Measurements from ENCODE around the gene MTMR2.

The MTMR2 gene

DNA sequence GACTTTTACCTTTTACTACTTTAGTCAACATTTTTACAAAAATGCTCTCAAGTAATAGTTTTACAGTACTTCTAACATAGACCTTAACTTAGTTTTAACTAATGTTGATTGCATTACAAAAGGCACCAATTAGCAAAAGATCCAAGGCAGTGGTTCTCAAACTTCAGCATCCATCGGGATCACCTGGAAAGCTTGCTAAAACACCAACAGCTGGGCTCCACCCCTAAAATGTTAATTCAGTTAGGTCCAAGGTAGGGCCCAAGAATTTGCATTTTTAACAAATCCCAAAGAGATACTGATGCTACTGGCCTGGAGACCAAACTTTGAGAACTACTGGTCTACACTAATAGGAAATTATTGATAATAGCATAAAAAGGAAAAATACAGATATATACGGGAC, 5.9 kb downstream of the MTMR2 start:
- DNase-seq (ENCODE audit: low read depth, low spot score) = no peak

DNA sequence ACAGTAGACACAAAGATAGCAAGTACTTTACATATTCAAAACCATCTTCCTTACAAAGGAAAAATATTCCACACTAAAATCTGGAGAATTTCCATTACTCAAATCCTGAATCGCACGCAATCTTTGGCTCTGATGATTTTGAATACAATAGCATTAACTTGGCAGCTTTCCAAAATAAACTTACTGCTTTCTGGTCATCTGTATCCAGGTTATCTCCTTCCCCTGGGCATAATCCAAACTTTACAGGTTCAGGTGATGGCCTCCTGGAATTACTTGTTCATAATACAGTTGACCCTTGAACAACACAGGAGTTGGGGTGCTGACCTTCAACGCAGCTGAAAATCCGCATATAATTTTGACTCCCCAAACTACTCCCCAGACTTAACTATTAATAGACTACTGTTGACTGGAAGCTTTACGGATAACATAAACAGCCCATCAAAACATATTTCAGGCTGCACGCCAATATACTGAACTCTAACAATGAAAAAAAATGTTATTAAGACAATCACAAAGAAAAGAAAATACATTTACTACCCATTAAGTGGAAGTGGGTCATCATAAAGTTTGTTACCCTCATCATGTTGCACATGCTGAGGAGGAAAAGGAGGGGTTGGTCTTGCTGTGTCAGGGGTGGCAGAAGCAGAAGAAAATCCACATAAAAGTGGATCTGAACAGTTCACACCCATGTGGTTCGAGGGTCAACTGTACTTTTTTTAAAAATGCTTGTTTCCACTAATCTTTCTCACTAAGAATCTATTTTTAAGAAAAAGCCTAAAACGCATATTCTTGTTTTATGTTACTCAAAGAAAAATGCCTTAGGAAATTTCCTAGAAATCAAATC, 6.5 kb downstream of the MTMR2 start:
- no peak for DNase-seq (ENCODE audit: low read depth, low spot score)

DNA sequence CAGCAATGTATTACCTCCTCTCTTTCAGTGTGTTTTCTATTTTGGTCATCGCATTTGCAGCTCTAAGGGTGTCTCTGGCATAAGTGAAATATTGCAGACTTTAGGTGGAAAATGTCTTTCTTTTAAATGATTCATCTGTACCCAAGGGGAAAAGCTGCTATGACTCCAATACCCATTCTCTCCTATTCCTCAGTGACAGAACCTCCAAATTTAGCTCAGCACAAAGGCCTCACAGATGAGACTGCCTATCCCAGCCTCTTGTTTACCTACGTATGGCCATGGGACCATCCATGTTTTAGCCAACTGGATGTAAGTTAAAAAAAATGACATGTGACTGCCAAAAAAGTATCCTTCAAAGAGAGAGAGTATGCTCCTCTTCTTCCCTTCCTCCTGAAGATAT, 7.9 kb downstream of the MTMR2 start:
- DNase-seq (ENCODE audit: low read depth, low spot score) = no peak

DNA sequence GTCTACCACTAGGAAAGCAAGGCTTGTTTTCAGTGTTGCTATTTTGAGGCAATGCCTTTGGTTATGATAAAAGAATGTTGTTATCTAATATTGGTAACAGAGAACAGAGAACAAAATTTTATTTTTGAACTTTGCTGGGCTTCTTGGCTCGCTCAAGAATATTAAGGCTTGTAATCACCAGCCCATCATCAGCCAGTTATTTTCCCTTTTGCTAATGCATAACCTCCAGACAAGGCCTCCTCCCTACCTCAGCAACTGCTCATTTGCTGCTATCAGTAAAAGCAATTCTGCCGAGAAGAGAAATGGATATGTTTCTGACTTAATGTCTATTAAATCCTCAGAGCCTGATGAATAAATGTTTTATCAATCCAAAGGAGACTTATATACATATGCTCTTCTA, 8.9 kb downstream of the MTMR2 start:
- DNase-seq (ENCODE audit: low read depth, low spot score) = no peak

DNA sequence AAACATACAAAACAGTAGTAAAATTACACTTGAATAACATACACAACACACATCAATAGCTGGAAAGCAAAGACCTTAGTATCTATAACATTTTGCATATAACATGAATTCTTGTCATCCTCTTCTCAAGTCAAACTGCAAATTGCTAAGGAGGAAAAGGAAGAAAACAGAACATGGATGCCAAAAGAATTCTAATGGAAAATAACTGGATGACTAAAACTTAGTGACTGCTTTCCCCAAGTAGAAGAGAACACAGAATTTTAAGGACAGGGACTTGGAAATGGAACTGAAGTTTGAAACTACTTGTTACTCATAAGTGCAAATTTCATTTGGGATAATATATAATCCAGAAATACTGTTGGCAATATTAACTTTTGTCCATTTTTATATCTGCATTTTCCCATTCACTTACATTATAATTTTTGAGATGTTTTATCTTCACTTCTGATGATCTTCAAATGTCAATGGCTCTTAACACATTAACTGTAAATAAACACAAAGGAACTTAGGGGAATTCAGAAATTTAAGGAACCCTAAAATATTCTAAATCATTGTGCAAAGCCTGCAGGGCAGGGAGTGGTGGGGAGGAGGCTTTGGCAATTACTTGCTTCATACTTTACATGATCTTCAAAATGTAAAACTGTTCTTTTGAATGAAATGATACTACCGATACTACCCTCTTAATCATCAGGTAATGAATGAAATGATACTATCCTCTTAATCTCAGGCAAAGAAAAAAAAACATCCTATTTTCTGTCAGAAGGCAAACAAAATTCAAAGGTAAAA, 9.9 kb downstream of the MTMR2 start:
- no peak for DNase-seq (ENCODE audit: low read depth, low spot score)

DNA sequence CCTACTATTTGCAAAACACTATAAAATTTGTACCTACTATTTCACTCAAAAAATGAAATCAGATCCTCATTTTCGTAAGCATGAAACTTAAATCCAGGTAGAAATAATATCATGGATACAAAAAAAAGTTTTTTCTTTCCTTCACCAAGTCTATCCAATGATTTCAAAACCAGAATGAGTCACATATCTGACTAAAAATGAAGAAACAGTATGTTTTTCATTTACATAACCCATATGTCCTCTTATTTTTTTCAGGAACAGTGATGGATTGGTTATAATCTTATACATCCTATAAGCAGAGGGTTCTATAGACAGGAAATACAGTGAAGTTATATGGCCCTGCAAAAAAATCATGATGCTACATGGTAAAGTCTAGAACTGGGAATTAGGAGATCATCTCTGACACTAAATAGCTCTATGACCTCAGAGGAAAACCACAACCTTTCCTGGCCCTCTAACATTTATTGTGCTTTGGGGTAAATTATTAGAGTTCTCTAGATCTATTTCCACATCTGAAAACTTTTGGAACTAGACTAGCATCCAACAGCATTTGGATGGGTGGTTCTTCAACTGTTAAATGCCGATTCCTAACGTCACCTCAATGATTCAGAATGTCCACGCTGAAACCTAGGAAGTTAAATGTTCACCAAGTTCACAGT, 10.9 kb downstream of the MTMR2 start:
- no peak for DNase-seq (ENCODE audit: low read depth, low spot score)

DNA sequence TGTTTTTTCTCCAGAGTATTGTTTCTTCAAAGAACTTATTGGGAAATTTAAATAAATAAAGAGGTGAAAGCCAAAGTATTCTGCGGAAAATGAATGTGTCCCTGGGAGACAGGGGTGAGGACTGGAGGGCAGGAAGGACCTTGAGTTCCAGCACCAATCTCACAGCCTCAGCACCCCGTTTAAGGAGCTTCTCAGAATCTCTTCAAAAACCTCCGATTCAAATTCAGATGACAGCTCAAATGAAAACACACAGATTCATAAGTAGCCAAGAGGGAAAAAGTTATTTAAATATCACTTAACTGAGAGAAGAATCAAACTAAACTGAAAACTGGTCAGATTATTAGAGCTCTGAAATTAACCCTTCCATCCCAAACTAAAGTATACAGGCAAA, 12.5 kb downstream of the MTMR2 start:
- no peak for DNase-seq (ENCODE audit: low read depth, low spot score)

DNA sequence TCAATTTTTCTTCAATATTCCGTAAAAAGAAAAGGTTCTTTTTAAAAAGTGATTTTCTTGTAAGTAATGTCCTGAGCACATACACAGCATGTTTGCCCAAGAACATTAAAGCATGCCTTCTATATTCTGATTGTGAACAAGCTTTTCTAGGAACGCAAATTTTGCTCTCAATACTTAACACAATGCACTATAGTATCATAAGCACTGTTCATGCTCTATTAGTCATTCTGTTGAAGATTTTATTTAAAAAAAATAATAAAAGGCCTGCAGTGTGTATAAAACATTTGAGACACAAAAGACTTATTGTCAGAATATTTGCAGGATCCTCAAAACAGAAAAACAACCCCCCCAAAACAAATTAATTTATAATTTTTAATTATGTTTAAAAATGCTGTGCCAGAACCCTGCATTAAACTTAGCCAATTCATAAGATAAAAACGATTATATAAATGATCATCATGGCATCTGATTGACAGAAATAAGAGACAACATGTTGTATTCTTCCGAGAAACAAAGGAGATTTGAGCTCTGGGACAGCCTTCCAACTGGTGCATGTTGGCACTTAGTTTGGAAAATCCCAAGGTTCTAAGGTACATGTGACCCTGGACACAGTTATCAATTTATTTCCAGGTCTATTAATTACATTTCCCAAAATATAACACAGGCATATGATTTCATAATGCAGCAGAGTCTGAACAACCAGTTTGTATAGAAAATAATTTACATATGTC, 13.1 kb downstream of the MTMR2 start:
- no peak for DNase-seq (ENCODE audit: low read depth, low spot score)

DNA sequence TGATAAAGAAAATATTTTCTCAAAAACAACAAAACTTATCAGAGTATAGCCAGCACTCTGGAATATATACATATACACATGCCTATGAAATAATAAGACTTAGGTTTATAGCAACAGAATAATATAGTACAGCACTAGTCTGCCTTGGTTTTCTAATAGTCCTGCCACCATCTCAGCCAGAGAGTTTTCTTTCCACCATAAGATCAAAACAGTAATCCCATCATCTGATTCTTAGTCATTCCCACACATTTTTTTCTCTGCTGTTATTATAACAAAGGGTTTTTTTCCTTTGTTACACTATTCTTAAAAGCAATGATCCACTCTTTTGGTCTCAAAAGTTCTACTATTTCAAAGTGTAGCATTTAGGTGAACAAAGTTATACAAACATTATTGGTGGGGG, 15.1 kb downstream of the MTMR2 start:
- DNase-seq (ENCODE audit: low read depth, low spot score) = no peak

DNA sequence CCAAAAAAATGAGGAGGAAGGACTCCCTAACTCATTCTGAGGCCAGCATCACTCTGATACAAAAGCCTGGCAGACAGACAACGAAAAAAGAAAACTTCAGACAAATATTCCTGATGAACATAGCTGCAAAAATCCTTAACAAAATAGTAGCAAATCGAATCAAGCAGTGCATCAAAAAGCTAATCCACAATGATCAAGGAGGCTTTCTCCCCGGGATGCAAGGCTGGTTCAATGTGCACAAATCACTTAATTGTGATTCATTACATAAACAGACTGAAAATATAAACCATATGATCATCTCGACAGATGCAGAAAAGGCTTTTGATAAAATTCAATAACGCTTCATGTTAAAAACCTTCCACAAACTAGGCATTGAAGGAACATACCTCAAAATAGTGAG, 16.4 kb downstream of the MTMR2 start:
- no peak for DNase-seq (ENCODE audit: low read depth, low spot score)

DNA sequence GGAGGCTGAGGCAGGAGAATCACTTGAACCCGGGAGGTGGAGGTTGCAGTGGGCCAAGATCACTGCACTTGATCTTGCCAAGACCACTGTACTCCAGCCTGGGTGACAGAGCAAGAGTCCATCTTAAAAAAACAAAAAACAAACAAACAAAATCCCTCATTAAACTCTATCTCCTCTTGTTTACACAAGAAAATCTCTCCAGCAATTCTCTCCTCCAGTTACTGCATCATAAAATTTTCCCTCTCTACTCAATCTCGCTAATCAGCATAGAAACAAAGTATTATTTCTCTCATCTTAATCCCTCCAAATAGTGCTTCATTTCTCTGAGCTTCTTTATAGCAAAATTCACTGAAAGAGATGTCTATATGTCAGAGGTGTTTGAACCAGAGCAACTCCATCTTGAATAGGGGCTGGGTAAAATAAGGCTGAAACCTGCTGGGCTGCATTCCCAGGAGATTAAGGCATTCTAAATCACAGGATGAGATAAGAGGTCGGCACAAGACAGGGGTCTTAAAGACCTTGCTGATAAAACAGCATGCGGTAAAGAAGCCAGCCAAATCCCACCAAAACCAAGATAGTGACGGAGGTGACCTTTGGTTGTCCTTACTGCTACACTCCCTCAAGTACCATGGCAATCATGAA, 19.8 kb downstream of the MTMR2 start:
- no peak for DNase-seq (ENCODE audit: low read depth, low spot score)

DNA sequence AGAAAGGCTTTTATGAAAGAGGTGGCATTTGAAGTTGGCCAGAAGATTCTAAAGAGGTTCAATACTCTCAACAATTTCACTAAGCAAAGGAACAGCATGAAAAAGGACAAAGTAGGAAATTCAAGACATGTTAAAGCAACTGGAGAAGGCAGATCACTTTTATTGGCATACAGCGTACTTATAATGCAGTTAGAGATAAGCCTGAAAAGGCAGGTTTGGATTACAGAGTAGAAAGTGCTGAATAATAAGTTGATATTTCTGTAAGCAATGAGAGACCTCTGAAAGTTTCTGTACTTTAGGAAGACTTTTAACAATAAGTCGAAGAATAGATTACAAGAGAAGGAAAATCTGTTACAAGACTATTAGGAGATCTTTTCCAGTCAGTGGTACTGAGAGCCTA, 25.1 kb downstream of the MTMR2 start:
- DNase-seq (ENCODE audit: low read depth, low spot score) = no peak

DNA sequence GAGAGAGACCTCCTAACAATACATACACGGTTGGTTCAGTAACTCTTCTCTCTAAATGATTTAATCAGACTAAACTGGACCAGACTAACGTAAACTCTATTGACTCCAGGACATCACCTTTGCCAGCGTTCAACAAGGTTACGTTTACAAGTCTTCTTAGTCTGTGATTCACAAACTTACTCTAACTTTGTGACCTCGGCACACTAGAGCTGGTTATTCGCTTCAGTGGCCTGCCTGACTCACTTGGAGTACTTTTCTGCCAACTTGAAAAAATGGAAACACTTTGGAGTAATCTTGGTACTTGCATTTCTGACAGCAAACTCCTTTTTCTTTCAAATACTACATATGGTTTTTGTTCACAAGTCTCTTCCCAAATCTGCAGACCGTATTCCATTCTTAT, 26.2 kb downstream of the MTMR2 start:
- DNase-seq (ENCODE audit: low read depth, low spot score) = no peak

DNA sequence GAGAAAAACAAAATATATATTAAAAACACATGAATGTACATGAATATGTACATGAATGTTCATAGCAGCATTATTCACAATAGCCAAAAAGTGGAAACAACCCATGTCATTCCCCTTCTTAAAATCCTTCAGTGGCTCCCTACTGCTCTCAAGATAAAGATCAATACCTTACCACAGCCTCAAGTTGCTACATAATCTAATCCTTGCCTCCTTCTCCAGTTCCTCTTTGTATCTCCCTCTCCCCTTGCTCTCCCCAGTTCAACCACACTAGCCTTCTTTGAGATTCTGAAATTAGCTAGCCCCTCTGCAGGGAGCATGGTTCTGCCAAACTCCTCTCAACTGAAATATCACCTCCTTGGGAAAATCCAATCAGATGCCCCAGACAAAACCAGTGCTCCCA, 28.1 kb downstream of the MTMR2 start:
- DNase-seq (ENCODE audit: low read depth, low spot score) = no peak

DNA sequence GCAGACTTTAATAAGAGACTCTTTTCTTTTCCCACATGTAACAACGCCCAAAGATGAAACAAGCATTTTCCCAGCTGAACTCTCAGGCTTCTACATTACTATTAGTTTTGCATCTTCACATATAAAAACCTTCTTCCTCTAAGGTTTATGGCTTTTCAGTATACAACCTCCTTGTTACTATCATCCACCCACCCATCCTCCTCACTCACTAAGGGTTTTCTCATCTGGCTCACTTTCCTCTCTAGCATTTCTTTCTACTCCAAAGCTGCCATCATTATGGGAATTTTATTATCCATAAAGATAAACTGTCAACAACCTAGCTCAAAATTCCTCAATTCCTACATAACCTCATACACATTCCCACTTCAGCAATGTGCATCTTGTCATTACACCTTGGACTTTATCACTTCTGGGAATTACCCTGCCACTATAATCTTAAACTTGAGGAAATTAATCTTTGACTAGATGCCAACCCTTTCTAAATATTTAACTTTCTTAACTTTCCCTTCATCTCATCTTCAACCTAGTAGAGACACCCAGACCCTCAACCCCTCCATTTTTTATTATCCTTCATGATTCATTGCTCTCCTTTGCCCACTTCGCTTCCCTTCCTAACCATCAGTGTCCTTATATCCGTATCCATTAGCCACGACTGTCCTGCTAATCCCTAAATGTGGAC, 30.9 kb downstream of the MTMR2 start:
- DNase-seq (ENCODE audit: low read depth, low spot score) = no peak

DNA sequence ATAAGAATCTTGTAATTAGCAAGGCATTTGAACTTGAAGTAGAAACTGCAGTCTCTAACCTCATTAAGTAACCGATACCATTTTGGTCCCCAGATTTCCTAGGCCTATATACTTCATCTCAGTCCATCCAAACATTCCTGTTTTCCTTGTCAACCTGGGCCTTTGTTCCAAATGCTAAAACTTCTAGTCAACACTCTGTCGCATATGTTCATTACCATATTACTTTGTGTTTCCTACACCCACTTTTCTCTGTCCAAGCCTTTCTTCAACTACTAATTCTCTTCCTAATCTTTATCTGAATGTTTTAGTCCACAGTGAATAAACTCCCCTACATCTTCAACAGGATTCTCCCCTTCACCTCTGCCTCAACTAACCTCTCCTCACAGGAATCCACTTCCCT, 31.4 kb downstream of the MTMR2 start:
- no peak for DNase-seq (ENCODE audit: low read depth, low spot score)

DNA sequence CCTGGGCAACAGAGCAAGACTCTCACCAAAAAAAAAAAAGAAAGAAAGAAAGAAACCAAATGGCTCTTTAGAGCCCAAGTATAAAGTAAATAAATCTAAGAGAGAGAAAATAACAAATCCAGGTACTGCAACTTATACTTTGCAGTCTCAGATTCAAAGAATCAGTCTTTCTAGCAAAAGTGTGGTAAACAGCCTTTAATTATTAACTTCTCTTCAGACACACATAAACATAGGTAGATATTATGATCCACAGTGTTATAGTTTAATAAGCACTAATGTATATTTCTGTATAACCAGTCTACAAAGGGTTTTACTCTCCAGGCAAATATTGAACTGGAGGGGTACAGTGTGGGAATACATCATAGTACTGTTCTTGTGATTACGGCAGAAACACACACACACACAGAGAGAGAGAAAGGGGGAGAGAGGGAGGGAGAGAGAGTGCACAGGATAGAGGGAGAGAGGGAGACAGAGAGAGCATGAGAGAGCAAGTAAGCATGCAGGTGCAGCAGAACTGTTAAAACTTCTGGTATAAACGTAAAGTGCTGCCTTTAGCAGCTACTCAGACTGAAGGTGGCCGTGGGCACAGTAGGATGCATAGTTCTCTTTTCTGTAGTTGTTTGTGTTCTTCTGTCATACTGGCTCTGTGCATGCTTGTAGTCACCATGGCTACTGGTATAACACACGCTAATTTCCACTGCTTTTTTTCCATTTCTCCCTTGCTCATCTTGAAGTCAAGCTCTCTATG, 32.3 kb downstream of the MTMR2 start:
- no peak for DNase-seq (ENCODE audit: low read depth, low spot score)

DNA sequence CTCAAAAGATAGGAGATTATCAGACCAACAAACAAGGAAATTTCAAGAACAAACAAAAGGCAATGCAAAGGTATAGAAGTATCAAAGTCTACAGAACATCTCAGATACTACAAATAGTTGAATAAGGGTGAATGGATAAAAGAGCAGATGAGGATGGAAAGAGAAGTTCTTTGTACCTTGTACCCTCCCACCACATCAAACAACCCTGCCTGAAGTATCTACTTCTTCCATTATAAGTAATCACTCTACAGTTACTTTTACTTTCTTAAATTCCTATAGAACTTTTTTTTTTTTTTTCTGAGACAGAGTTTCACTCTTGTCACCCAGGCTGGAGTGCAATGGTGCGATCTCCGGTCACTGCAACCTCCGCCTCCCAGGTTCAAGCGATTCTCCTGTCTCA, 35.1 kb downstream of the MTMR2 start:
- DNase-seq (ENCODE audit: low read depth, low spot score) = no peak

DNA sequence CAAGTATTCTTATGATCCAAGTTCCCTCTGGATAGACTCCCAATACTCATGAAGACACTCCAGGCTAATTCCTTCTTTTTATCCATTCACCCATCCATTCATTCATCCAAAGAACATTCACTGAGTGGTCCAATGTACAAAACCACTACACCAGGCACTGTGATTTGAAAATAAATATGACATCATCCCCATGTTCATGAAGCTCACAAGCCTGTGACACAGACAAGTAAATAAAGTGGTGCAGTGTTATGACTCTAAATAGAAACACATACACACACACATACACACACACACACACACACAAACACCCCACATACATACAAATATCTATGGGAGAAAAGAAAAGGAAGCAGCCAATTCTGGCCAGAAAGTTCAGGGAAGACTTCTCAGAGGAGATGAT, 35.5 kb downstream of the MTMR2 start:
- no peak for DNase-seq (ENCODE audit: low read depth, low spot score)

DNA sequence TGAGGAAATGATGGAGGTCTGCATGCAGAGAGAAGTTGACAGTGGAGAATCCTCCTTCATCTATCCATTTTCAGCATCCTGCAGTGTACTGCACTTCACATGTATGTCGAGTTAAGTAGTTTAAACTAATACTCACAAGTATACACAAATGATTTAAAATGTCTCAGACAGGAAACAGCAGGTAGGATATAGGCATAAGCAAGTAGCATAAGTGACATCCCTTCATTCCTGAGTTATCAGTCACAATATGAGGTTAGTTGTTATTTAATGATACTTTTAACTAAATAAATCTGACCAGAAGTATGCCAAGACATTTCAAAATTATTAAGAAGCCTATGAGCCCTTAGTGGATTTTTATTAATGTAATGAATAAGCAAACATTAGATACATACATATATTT, 37.4 kb downstream of the MTMR2 start:
- no peak for DNase-seq (ENCODE audit: low read depth, low spot score)

All from smooth muscle cell of the brain vasculature (primary cell).